ENCODE data around the gene KRT14.

The KRT14 gene

DNA sequence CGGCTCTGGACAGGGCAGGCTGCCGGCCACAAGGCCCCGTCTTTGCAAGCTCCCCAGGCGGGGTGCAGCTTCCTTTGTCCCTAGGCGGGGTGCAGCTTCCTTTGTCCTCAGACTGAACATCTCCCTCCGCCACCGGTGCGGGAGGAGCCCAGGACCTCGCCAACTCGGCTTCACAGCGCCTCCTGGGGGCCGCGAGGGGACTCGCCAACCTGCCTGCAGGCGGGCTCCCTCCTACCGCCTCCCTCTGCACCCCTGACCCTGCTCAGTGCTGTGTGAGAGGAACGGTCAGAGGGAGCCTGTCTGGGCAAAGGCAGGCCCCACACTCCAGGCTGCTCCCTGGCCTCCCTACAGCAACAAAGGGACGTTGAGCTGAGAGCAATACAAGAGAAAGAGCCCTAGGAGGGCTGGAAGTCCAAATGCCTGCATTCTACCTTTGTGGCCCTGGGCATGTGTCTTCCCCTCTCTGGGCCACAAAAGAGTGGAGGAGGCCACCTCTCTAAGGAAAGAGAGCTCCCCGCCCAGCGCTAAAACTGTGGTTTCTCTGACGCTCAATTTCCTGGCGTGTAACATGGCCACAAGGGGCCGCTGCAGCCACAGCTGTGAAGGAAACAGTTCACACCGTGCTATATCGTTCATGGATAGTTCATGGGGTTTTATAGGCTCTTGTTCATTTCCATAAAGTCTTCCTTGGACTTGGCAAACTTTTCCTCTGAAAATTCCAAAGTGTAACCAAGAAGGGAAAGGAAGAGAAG, 37.7 kb downstream of the KRT14 start:
- Histone ChIP-seq H3K27ac (ENCODE audit: low read length) (no peak overlapping the region), H3K4me3 (ENCODE audit: low read depth in 1 of 2, low read length in 2 of 2) (no peak overlapping the region), H2AFZ (ENCODE audit: low read depth, low read length) (peak overlapping the region; percentile 8; the same call in 1 of the 2 replicates), H3K4me1 (ENCODE audit: insufficient read depth, low read length) (peaks cover 3% of the 10 kb centered on the region; the same call in 1 of the 2 replicates), H3K36me3 (ENCODE audit: insufficient read depth, low read length) (no peaks in the 10 kb centered on the region), H4K20me1 (ENCODE audit: insufficient read depth, low read length) (no peaks in the 10 kb centered on the region; the same call in 1 of the 2 replicates), H3K9me3 (ENCODE audit: insufficient read depth, low read length, severe bottlenecking) (no peaks in the 10 kb centered on the region), H3K9ac (ENCODE audit: low read depth, low read length) (no peak overlapping the region), H3K27me3 (ENCODE audit: insufficient read depth, low read length, poor library complexity) (no peaks in the 10 kb centered on the region), H3K79me2 (ENCODE audit: insufficient read depth, low read length) (no peaks in the 10 kb centered on the region), H3K4me2 (ENCODE audit: insufficient read depth, low read length) (no peak overlapping the region)
- ATAC-seq (ENCODE audit: insufficient read depth, low read depth) (peak; percentile 97), DNase-seq (peak; percentile 80)
- TF ChIP-seq CTCF (IDR thresholded peaks at IDR 0.05; ENCODE audit: borderline replicate concordance, extremely low read depth, low read length, poor library complexity, severe bottlenecking) (peak; percentile 90), EZH2 (IDR thresholded peaks at IDR 0.05; ENCODE audit: borderline replicate concordance, low read depth, low read length, severe bottlenecking) (no peak)

DNA sequence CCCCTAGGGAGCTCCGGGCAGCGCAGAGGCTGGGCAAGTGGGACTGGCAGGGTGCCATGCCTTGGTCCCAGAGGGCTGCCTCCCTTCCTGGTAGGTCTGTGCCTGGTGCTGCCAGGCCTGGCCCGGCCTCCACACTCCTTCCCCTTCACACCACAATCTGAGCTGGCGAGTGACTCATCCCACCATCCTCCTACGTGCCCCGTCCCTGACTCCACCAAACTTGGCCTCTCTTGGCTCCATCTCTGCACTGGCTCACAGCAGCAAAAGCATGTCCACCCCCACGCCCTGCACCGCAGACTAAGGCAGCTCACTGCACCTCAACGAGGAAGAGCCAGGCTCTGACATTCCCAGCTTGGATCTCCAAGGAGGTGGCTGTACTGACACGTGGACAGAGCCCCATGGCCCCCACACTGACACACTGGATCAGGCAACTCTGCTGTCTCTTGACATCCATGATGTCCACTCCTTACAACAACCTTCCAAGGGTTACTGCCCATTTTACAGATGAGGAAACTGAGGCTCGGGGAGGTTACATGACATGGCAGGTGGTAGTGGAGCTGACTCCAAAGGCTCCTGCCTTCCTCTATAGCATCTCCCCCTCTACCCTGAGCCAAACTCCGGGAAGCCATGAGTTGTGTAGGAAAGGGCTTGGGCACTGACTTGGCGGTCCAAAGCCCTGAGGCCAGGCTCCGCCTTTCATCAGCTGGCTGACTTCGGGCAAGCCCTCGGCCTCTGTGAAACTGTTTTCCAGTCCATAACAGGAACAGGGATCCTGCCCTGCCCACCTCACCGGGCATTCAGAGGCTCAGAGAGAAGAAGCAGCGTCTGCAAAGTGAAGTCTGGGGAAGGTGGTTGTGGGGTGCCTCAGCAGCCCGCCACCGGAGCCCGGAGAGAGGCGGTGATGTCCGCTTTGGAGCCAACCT, 38.5 kb downstream of the KRT14 start:
- peak; percentile 7 for DNase-seq
- no peak for ATAC-seq (ENCODE audit: insufficient read depth, low read depth)
- Histone ChIP-seq H3K79me2 (ENCODE audit: insufficient read depth, low read length) (no peaks in the 10 kb centered on the region), H3K9me3 (ENCODE audit: insufficient read depth, low read length, severe bottlenecking) (no peaks in the 10 kb centered on the region), H3K27me3 (ENCODE audit: insufficient read depth, low read length, poor library complexity) (no peaks in the 10 kb centered on the region), H3K36me3 (ENCODE audit: insufficient read depth, low read length) (no peaks in the 10 kb centered on the region), H3K27ac (ENCODE audit: low read length) (no peak overlapping the region), H3K4me2 (ENCODE audit: insufficient read depth, low read length) (no peak overlapping the region), H2AFZ (ENCODE audit: low read depth, low read length) (no peak overlapping the region), H3K9ac (ENCODE audit: low read depth, low read length) (no peak overlapping the region), H4K20me1 (ENCODE audit: insufficient read depth, low read length) (no peaks in the 10 kb centered on the region; the same call in 1 of the 2 replicates), H3K4me3 (ENCODE audit: low read depth in 1 of 2, low read length in 2 of 2) (no peak overlapping the region), H3K4me1 (ENCODE audit: insufficient read depth, low read length) (peaks cover 3% of the 10 kb centered on the region; the same call in 1 of the 2 replicates)
- TF ChIP-seq CTCF (IDR thresholded peaks at IDR 0.05; ENCODE audit: borderline replicate concordance, extremely low read depth, low read length, poor library complexity, severe bottlenecking) (no peak), EZH2 (IDR thresholded peaks at IDR 0.05; ENCODE audit: borderline replicate concordance, low read depth, low read length, severe bottlenecking) (no peak)

- Histone ChIP-seq H3K4me2 (ENCODE audit: insufficient read depth, low read length) (no peak overlapping the region), H3K36me3 (ENCODE audit: insufficient read depth, low read length) (no peaks in the 10 kb centered on the region), H3K4me1 (ENCODE audit: insufficient read depth, low read length) (peaks cover 3% of the 10 kb centered on the region; the same call in 1 of the 2 replicates), H3K27ac (ENCODE audit: low read length) (no peak overlapping the region), H3K9ac (ENCODE audit: low read depth, low read length) (no peak overlapping the region), H3K27me3 (ENCODE audit: insufficient read depth, low read length, poor library complexity) (no peaks in the 10 kb centered on the region), H2AFZ (ENCODE audit: low read depth, low read length) (no peak overlapping the region), H3K9me3 (ENCODE audit: insufficient read depth, low read length, severe bottlenecking) (no peaks in the 10 kb centered on the region), H4K20me1 (ENCODE audit: insufficient read depth, low read length) (no peaks in the 10 kb centered on the region; the same call in 1 of the 2 replicates), H3K79me2 (ENCODE audit: insufficient read depth, low read length) (no peaks in the 10 kb centered on the region), H3K4me3 (ENCODE audit: low read depth in 1 of 2, low read length in 2 of 2) (no peak overlapping the region)
- DNase-seq (no peak), ATAC-seq (ENCODE audit: insufficient read depth, low read depth) (no peak)
- TF ChIP-seq EZH2 (IDR thresholded peaks at IDR 0.05; ENCODE audit: borderline replicate concordance, low read depth, low read length, severe bottlenecking) (no peak), CTCF (IDR thresholded peaks at IDR 0.05; ENCODE audit: borderline replicate concordance, extremely low read depth, low read length, poor library complexity, severe bottlenecking) (no peak)
These were observed 39.3 kb downstream of the KRT14 start for GRCh38 chr17:41547378-41547841.
